GM19238 (cell line): ENCODE measurements around the gene KIF1A.
"Not testable (repeated sequence)": the region's sequence is repeated elsewhere in the genome, so short reads cannot be mapped to it uniquely, and the experiment has no call there.

ENCODE experiments used
- DNase-seq: peaks from one replicate; pipeline ENCODE4 v3.0.0; 2011; ENCODE audit warnings: low spot score; ENCODE audit not compliant: insufficient read length

KIF1A gene

DNA sequence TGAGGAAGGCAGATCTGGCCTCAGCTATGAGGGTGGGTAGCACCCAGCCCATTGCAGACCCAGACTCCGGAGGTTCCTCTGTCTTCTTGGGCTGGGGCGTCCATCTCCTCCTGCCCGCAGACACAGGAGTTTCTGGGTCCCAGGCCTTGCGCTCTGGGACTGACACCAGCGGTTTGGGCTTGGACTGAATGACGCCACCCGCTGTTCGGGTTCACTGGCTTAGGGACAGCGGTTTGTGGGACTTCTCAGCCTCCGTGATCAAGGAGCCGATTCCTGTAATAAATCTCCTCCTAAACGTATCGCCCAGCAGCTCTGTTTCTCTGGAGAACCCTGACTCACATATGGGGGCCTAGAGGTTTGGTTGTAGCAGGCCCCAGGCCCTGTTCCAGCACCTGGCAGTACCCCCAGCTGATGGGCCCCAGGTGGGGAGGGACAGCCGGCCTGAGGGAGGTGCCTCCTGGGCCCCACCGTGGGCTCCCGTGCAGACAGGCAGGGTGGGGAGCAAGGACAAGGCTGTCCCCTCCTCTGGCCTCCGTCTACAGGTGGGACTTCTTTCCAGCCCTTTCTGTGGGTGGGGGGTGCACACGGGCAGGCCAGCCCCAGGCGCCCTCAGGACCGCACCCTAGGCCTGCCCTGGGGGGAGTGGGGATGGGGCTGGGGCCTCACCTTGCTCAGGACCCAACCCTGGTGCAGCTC, 132.8 kb downstream of the KIF1A start:
- DNase-seq = no peak

DNA sequence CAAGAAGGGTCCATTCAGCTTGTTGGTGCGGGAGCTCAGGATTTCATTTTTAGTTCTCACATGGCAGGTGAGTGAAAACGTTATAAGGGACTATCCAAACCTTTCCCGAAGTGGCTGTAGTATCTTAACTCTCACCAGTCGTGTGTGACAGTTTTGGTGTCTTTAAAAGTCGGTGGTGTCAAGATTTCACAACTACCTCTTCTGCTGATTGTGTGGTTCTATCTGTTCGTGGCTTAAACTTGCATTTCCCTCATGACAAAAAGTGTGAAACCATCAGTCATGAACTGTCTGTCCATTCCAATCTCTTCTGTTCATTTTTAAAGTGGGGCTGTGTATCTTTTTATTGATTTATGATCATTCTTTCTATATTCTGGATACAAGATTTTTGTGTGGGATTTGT, 133.6 kb downstream of the KIF1A start:
- DNase-seq = no peak

DNA sequence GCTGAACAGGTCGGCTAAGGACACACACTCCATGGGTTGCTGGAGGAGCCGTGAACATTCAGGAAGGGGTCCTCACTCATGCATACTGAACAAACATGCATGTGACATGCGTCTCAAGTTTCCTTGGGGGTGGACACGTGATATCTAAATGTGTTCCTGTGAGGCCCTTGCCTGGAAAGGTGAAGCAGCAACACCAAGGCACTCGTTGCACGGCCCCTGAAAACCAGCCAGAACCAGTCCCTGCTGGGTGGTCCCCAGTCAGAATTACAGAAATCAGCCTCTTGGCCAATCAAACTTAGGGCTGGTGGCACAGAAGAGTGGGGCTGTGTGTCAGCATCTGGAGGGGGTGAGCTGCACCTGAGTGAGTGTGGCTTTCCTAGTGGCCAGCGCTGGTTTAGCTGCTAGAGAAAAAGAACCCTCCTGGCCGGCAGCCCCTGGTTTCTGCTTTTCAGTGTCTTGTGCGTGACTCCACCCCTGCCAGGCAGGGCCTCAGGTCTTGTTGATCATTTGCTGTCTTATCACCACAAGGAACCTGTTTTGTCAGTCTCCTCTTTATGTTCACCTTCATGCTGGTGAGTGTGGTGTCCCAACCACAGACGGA, 134.1 kb downstream of the KIF1A start:
- no peak for DNase-seq

DNA sequence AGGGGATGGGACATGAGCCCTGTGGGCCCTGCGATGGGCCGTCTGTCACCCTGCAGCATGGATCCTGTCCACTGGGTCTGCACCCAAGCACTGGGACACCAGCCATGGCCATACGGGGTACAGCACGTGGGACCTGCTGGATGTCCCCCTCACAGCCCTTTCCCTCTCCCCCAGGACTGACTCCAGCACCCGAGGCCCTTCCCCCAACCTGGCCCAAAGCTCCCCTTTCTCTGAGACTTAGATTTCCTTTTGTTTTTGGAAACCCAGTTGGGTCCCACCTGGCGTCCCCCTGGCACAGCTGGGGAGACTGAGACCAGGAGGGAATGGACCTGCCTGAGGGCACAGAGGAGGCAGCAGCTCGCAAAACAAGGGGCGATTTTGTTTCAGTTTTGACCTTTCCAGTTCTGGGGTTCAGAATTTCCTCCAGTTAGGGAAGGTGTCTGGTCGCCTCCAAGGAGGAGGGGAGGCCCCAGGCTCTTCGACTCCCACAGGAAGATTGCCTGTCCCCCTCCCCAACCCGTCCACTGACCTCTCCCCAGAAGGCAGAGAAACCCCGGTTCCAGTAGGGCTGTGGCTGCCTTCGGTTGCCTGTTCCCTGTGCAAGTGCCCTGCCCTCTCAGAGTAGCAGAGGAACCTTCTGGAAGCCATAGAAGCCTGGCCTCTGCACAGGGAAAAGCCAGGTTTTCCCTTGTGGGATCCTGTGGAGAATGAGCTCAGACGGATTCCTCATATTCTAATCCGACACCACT, 135.9 kb downstream of the KIF1A start:
- DNase-seq = not testable (repeated sequence)

DNA sequence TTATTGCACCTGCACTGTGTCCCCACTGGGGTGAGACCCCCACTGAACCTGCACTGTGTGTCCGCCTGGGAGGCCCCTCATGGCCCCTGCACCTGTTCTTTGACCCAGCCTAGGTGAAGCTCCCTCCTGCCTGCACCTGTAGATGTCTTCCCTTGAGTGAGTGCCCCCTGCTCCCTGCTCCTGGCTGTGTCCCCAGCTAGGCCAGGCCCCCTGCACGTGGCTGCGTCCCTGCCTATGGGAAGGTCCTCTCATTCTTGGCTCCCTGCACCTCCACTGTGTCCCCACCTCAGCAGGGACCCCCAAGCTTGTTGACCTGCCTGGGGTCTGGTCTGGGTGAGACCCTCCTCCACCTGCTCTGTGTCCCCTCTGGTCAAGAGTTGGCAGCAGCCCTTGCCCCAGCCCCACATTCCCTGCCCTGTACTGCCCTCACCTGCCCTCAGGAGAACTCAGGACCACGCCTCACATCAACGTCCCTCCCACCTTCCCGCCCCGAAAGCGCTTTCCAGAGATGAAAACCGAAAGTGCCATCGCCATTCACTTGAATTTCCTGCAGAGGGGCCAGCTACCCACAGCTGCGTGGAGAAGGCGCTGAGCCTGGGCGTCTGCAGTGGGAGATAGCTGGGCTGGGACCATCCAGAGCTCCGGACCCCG, 136.6 kb downstream of the KIF1A start:
- not testable (repeated sequence) for DNase-seq

DNA sequence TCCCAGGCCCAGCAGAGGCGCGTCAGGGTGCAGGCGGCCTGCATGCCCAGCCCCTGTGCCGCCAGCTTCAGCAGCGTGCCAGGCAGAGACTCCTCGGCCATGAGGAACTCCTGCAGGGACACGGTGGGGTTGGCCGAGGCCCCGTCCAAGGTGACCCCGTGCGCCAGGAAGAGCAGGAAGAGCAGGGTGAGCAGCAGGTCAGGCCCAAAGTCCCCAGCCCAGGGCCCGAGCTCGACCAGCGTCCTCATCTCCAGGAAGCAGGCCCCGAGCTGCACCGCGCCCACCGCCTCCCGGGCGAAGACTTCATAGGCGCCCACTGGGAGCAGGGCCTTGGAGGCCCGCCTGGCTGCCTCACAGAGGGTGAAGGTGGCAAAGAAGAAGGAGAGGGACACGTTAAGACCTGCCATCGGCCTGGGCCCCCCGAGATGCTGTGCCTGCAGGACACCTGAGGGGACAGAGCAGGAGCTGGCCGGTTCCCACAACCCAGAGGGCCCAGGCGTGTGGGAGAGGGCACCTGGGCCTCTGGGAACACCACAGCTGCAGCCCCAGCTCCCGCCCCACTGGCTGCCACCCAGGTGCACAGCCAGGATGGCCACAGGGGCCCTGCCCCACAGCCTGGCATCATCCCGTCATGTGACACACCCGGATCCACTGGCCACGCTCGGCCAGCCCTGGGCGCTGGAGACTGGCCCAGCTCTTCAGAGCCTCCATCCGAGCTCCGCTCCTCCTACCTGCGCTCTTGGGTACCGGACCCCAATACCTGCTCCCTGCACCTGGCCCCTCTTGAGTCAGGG, 137.4 kb downstream of the KIF1A start, which contains the start of gene AQP12B:
TSS of gene AQP12B (minus strand) at position 455 of the 794 bp plus-strand sequence. CDS start at position 407, 48 bp downstream.
- DNase-seq = not testable (repeated sequence)

DNA sequence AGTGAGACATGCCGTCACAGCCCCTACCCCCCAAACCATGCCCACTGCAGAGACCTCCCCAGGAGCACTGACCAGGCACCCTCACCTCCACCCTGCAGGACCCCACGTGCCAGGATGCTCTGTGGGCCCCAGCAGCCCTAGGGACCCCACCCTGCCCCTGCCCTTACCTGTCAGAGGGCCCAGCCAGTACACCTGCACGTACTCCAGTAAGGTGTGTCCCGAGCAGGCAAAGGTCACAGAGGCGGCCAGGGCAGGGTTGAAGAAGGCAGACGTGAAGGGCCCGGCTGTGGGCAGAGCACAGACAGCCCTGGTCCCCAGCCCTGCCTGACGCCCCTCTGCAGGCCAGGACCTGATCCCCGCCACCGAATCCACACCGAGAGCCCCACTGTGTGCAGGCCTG, 139.8 kb downstream of the KIF1A start:
- DNase-seq = not testable (repeated sequence)

DNA sequence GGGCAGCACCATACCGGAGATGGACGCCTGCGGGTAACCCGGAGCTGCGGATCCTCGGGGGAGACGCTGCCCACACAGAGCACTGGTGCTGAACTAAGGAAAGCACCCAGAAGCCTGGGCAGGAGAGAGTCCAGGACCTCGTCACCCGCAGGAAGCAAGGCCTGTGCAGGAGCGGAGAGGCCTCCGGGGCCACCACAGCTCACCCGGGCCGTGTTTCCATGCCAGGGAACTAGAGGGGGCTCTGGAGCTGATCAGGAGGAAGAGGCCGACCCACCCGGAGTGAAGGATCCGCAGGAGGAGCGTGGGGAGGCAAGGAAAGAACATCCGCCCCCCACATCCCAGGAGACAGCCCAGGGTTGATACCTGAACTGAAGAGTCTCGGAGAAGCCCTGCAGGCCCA, 141.1 kb downstream of the KIF1A start:
- DNase-seq = not testable (repeated sequence)

DNA sequence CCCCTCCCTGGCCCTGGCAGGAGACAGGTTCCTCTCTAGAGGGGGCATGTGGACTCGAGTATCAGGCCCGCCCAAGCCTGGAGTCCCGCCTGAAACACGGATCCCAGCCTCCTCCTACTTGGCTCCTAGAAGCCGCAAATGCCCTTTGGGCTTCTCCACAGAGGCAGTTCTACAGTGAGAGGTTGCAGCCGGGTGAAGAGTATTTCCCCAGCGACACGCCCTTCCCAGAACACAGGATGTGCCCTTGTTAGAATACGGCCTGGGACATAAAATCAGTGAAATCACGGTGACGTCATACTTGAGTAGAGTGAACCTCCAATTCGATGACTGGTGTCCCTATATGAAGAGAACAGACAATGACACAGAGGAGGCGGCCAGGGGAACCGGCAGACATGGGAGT, 142.0 kb downstream of the KIF1A start:
- DNase-seq = not testable (repeated sequence)

DNA sequence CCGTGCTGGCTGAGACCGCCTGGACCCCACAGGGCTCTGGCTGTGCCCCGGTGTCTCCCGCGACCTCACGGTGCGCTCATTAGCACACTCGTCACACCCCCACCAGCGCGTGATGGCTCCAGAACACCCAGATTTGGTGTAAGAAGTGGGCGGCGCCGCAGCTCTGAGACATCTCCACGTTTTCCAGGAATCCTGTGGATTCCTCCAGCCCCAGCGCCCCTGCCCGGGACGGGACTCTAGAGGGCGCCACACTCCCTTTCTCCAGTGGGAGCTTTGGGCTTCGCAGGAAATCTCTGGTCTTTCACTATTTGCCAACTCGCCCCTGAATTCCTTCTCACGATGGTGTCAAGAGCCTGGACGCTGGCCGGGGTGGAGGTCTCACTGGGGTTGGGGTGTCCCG, 144.7 kb downstream of the KIF1A start:
- DNase-seq = not testable (repeated sequence)

DNA sequence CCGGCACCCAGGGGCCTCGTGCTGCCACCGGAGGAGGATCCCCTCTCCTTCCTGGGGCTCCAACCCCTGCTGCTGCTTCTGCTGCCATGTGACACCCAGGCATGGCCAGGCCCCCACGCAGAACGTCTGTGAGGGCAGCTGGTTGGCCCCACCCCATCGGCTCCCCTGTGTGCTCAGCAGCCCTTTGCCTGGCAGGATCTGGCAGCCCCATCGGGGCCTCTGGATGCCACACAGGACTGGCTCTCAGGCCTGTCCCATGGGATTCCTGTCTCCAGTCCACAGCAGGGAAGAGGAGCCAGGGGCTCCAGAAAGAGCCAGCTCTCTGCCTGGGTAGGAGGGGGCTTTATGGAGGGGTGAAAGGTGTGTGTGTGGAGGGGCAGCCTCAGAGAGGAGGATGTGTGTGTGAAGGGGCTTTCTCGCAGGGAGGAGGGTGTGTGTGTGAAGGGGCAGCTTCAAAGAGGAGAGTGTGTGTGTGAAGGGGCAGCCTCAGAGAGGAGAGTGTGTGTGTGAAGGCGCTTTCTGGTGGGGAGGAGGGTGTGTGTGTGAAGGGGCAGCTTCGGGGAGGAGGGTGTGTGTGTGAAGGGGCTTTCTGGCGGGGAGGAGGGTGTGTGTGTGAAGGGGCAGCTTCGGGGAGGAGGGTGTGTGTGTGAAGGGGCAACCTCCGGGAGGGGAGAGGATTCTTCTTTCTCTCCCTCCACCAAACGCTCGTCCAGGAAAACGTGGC, 145.4 kb downstream of the KIF1A start:
- not testable (repeated sequence) for DNase-seq

DNA sequence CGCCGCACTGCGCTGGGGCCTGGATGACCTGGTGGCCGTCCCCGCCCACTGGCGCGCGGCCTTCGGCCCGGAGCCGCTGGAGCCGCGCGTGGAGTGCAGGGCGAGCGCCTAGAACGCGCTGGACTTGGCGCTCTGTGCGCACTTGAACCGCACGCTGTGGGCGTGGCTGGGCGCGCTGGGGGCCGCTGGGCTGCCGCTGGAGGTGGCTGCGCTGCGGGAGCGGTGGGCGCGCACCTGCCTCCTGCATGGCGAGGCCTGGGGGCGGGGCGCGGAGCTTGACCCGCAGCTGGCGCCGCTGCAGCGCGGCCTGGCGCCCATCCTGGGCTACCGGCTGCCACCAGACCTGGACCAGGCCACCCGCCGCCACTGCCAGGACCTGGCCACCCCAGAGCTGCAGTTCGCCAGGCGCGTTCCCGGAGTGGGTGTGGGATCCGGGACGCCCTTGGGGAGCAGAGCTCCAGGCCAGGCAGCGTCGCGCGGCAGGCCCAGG, 147.3 kb downstream of the KIF1A start:
- no peak for DNase-seq

DNA sequence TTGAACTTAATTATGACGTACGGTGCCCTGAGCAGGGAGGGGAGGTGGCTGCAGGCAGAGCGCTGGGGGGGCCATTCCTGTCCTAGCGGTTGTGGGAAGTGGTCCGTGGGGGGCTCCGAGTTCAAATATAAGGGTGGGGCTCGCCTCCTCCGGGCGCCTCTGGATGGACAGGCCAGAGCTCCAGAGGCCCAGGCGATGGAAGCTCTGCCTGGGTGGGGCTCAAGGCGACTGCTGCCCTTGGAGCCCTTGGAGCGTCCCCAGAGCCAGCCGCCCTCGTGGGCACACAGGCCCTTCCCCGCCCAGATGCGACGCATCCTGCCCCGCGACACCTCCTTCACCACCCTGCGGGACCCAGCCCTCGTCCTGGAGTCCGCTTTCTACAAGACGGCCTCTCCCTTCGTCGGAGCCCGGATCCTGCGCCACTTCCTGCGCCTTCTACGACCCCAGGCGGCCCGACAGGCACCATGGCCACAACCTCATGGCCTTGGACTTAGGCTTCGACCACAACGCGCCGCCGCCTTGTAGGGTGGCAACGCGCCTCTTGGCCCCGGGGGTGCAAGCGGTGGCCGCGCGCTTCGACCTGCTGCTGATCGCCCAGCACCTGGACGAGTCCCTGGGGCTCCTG, 147.8 kb downstream of the KIF1A start:
- no peak for DNase-seq

DNA sequence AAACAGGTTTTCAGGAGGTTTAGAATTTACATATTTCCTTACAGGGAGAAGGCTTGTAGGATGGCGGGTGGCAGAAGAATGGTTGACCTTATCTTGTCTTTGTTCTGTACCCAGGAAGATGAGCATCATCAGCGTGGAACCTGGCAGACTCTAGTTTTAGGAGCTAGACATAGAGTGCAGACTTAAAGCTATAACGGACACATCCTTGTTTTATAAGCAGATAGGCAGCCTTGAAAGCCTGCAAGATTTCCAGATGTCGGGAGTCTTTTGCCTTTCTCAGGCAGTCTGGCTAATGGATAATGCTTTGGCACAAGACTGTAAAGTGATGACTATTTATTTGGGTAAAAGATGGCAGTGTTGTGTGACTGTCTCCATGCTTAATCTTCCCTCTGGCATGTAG, 149.1 kb downstream of the KIF1A start:
- no peak for DNase-seq

DNA sequence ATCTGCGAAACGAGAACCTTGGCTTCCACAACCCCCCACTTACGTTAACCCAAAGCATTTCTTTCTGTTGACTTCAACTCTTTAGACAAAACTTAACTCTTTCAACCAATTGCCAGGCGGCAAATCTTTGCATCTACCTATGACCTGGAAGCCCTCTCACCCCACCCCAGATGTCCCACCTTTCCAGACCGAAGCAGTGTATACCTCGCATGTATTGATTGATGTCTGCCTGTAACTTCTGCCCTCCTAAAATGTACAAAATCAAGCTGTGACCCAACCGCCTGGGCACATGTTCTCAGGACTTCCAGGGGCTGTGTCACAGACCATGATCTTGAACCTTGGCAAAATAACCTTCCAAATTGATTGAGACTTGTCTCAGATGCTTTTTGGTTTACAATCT, 149.6 kb downstream of the KIF1A start:
- DNase-seq = no peak

DNA sequence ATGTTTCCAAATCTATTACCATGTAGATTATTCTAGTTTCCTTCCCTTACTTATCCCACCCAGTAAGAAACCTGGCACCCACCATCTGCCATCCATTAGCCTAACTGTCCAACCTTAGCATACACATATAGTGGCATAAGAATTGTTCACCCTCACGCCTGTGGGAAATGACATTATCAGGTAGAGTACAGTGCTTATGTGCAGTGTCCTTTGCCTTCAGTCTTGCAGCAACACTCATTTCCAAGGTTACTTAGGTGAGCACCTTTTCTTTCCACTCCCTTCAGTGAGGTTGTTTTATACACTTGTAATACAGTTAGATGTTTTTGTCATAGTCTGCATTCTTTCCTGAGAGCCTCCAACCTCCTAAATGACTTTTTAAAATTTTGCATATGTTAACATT, 155.4 kb downstream of the KIF1A start:
- no peak for DNase-seq
